HG03175 (cell line): ENCODE measurements around the gene DNAH11.
"Not testable (repeated sequence)": the region's sequence is repeated elsewhere in the genome, so short reads cannot be mapped to it uniquely, and the experiment has no call there.

ENCODE experiments used
- ATAC-seq: cut with Tn5 transposase; IDR thresholded peaks from one replicate; pipeline ENCODE4 v1.9.1; 2021; ENCODE audit warnings: mild to moderate bottlenecking, moderate library complexity; ENCODE audit not compliant: unreplicated experiment

DNAH11 gene

DNA sequence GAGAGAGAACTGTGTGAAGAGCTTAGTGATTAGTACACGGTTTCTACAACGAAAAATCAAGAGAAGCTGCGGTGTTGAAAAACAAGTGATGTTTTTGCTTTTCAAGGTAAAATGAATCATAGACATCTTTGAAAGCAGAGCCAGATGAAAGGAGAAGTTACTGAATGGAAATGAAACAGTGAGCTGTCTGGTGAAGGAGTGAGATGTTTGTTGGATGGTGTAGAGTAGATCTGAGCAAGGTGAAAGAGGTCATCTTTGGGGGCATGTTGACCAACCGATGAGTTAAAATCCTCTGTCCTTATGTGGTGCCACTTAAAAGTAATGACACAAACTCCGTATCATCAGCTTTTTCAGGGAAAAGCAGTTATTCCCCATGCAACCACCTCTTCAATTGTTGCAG is 225.4 kb downstream of the DNAH11 start:
- ATAC-seq = no peak

DNA sequence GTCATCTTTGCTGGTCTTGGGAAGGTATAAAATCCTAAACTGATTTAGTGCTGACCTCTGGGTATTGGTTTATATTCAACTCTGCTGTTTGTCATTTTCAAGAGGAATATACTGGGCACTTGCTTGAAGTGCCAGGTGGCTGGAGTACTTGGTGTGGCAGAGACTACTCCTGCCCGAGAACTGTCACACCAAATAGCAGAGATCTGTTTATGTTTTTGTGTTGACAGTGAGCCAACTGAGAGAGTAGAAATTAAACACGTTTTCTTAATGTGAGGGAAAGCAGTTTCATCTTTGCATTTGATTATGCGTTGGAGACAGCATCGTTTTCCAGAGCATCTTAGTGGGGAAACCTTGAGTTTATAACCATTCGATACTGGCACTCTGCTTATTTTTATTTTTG is 228.4 kb downstream of the DNAH11 start:
- no peak for ATAC-seq

DNA sequence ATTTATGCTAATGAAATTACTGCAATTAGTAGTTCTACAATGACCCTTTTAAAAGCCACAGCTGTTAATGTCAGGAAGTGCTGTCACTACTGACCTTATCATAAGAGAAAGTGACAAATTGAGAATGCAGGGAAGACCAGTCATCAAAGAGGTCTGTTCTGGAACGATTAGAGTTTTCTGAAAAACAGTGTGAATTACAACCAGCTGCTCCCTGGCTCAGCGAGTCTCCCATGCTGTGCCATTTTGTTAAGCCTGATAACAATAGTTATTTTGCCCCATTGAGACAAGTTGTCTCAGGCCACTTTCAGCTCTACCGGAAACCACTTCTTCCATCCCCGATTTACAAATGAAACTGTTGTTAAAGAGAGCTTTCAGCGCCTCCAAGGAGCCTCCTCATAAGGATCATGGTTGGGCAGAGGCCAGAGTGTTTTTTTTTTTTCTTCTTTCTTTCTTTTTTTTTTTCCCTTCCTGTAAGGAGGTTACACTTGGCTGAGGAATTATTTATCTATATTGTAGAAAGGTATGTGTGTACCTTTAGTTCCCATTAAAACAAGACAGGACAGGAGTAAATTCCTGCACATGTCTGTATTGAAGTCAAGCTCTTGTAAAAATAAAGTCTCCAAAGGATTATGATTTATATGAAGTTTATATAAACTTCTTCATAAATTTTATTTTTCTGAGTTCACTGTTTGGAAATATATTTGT is 229.2 kb downstream of the DNAH11 start:
- no peak for ATAC-seq

DNA sequence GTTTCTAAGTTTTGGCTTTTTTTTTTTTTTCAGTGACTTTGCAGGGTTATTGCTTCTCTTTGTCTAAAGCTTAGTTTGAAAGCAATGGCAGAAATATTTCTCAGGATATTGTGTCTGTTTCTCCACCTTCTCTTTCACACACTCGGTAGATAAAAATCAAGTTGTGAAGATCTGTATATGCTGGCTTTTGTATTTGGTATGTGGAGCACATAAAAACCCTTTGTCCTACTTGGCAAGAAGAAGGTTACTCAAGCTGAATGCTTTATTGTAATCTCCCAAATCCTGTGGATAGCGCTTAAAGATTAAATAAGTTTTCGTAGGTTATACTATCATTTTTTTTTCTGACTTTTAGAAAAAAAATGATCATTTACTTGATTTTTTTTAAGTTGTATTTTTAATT is 230.5 kb downstream of the DNAH11 start:
- no peak for ATAC-seq

DNA sequence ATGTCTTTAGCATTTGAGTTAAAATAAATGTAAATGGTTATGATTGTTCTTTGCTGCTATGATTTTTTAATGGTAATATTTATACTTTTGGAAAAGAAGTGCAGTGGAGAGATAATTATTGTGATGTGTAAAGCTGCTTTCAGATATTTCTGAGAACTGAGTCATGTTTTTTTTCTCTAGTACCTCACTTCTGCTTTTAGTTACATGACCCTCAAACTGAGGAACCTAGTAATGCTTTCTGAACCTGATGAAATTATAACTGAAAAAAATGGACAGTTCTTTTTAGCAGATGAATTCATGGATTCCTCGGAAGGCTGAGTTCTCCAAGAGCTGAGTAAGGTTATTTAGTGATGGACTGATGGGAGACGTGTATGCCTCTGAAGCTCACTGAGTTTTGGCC is 235.1 kb downstream of the DNAH11 start:
- no peak for ATAC-seq

DNA sequence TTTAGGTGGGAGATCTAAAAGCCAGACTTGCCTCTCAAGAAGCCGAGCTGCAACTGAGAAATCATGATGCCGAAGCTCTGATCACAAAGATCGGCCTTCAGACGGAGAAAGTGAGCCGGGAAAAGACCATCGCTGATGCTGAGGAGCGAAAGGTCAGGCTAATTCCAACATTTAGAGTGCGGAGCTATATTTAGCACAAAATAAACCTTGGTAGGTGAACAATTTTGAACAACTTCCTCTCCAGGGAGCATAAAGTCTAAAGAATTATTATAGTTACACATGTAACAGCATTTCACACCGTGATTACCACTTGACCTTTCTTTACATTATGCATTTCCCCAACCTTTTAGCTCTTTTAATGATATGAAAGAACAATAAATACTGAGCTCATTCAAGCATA is 236.1 kb downstream of the DNAH11 start:
- ATAC-seq = no peak

DNA sequence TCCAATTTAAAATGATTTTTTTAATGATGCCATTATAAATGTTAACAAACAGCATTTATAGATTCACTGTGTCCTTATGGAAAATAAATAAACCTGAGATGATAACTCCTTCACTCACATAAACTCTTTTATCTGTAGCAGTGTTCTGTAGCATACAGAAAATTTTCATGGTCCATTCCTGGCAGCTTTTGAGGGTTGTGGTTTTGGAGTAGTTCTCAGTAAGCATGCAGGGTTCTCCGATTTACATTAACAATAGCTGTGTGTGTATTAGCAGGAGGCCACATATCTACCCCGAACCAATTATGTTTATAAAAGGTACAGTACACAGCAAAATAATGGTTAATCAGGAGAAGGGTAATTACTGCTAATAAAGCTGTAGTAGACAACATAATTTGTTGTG is 240.2 kb downstream of the DNAH11 start:
- ATAC-seq = no peak

DNA sequence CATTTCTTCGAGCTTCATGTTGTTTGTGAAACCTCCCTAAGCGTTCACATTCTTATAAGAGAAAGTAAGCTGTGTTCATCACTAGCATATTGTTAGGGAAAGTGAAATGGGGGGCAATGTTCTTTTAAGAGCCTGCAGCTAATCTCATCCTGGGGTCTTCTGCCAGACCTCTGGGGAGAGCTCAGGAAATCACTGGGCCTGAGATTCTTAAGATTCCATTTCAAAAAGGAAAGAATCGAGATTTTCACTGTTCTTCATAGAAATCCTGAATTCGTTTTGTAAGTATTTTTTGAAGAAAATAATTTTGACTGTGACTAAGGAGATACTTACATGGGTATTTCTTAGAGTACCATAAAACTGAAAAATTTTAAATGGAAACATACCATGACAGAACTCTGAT is 242.2 kb downstream of the DNAH11 start:
- no peak for ATAC-seq

DNA sequence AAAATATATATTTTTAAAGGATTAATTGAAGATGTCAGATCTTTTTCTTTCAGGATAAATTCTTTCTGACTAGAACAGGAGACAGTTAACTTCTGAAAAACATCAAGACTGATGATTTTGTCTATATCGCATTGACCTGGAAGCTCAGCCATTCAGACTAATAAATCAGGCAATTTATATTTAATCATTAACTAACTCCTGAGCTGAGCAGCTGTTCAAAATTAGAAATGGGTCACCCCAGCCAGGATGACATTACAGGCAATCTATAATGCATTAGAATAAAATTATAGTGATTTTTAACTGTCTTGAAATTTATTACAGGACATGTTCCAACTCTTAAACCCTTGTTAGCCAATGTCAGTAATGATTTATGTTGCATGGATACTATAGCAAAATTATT is 263.0 kb downstream of the DNAH11 start:
- ATAC-seq = no peak

DNA sequence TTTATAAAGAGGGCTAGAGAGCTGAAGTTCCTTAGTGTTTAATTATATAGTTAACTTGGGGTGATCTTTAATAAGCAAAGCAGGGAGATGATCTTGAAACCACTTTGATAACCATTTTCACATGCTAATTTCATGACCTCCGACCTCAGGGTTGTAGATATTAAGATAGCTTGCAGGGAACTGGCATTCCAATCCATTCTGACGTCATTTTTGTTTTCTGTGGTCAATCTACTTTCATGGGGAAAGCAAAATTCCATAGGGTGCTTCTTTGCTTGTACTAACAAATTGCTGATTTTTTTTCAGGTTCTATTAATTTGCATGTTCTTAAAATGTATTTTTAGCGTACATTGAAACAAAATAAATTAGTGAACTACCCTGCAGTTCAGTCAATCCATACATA is 263.5 kb downstream of the DNAH11 start:
- no peak for ATAC-seq

DNA sequence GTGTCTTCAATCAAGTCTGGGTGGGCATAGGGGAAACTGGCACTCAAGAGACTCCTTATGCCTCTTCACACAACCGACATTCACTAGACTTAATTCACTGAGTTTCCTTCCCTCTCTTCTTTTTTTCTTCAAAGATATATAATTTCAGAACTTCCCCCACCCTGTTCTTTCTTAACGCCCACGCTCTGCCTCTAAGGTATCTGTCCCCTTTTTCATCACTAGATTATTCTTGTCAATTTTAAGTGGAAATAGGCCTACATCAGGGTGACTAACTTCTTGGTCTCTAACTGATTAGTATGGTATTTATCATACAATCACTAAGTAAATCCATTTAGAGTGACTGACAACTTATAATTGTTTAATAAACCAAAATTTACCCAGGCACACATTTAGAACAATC is 276.2 kb downstream of the DNAH11 start:
- ATAC-seq = no peak

DNA sequence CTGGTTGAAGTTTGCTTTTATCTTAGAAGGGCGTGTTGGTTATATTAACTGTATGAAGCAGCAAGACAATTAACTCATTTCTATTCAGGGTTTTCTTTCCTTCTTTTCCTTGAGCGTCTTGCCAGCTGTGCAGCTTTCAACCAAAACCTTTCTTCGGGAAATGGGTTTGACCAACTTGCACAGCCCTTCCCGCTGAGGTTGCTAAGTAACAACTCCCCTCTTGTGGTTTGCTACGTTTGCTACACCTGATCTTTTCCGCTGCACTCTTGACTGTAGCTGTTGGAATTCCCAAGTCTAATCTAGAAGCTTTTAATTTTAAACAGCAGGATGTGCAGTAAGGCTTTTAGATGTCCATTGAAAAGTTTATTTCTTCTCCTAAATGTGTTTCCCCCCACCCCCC is 286.0 kb downstream of the DNAH11 start:
- no peak for ATAC-seq

DNA sequence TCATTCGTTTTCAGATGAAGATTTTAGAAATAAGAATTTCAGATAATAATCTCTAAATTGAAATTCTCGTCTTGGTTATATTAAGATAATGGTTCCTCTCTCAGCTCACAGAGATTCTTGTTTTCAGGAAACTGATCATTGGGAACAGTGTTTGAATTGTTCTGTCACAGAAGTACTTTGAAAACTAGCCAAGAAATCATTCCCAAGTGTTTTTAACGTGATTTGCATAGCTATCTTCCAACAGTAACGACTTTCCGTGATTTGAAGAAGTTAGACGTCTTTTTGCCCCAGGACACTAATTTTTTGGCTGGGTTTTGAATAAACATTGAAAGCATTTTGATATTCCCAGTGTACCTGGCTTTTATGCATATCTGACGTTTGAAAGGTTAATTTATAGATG is 286.9 kb downstream of the DNAH11 start:
- no peak for ATAC-seq

DNA sequence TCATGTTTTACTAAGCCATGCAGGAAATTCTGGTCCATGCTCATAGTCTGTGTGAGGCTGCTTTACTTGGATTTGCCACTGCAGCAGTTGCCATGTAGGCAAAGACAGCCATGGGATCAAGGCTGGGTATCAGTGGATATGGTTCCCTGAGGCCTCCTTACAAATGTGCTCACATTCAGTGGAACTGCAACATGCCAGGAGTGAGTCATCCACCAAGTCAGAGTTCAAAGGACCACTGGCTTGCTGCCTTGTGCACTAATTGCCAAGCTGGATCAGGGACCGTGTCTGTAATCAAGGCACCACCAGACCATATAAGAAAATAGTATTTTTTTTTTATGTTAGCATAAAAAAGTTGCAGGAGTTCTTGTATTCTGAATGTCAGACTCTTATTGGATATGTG is 301.9 kb downstream of the DNAH11 start:
- ATAC-seq = no peak

DNA sequence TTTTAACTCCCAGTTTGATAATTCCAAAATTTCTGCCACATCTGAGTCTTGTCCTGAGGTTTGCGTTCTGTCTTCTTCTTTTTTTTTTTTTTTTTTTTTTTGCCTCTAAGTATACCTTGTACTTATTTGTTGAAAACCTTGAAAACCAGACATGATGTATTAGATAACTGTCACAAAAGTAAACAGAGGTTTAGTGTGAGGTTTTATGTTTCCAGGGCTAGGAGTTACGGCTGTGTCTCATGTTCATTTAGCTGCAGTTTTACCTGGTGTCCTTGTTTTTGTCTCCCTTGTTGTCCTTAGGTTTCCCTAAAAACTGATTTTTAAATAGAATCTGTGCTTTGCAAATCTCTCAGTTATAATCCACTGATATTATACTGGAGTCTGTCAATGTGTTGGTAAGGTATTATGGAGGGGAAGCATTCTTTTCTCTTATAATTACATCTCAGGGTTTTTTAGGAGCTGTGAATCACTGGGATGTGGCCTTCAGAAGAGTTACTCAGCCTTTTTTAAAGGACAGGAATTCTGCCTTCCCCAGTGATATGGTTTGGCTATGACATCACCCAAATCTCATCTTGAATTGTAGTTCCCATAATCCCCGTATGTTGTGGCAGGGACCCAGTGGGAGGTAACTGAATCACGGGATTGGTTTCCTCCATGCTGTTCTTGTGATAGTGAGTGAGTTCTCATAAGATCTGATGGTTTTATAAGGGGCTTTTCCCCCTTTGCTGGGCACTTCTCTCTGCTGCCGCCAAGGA is 307.9 kb downstream of the DNAH11 start:
- no peak for ATAC-seq

DNA sequence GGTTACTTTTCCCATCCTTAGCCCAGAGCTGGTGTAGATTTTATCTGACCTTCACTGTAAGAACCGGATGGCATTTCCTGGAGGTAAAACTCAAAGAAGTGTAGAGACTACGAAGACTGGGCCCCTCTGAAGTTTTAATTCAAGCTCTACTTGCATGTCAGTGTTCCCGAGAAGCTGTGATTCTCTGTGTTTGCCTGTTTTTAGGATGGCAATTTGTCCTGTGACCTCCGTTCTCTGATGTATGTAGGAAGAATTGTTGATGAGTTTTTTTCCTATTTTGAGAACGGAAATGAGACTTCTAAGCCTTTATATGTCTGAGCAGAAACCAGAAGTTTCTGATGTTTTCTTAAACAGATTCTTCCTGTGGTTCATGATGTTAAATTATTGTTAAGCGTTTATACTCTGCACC is 308.7 kb downstream of the DNAH11 start:
- no peak for ATAC-seq

DNA sequence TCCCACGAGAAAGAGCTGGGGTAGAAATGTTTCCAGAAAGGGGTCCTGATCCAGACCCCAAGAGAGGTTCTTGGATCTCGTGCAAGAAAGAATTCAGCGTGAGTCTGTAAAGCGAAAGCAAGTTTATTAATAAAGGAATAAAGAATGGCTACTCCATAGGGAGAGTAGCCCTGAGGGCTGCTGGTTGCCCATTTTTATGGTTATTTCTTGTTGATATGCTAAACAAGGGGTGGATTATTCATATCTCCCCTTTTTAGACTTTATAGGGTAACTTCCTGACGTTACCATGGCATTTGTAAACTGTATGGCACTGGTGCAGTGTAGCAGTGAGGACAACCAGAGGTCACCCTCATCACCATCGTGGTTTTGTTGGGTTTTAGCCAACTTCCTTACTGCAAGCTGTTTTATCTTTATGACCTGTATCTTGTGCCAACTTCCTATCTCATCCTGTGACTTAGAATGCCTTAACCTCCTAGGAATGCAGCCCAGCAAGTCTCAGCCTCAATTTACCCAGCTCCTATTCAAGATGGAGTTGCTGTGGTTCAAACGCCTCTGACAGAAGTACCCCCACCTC is 322.9 kb downstream of the DNAH11 start:
- ATAC-seq = not testable (repeated sequence)

DNA sequence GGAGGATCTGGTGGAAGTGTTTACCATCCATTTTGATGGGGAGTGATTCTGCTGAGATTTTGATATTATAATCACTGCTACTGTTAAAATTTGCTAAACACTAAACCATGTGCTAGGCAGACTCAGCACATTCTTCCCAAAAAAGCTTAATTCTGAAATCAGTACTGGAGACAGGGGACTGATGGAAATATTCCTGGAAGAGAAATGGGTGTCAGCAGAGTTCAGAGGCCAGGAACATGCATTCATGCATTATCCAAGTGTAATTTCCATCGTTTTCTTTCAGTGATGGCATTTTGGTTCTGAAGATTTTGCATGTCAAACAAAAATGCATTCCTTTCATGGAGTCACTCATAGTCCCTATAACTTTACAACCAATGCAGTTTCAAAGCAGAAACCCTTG is 323.9 kb downstream of the DNAH11 start:
- no peak for ATAC-seq

DNA sequence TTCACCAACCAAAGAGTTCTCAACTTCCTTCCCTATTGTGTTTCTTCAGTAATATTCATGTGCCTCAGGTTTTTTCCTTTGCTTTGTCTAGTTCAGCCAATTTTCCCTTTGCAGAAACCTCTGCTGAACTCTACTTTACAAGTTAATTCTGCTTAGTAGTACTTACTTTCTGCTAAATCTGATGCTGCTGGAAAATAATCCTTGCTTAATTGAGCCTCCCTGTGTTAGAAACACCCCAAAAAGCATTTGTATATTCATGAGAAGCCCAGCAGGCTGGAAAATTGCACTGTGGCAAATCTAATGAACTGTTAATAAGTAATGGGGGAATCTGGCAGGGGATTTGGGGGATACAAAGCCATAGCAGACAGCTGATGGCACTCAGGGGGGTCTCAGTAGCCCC is 324.4 kb downstream of the DNAH11 start:
- no peak for ATAC-seq

DNA sequence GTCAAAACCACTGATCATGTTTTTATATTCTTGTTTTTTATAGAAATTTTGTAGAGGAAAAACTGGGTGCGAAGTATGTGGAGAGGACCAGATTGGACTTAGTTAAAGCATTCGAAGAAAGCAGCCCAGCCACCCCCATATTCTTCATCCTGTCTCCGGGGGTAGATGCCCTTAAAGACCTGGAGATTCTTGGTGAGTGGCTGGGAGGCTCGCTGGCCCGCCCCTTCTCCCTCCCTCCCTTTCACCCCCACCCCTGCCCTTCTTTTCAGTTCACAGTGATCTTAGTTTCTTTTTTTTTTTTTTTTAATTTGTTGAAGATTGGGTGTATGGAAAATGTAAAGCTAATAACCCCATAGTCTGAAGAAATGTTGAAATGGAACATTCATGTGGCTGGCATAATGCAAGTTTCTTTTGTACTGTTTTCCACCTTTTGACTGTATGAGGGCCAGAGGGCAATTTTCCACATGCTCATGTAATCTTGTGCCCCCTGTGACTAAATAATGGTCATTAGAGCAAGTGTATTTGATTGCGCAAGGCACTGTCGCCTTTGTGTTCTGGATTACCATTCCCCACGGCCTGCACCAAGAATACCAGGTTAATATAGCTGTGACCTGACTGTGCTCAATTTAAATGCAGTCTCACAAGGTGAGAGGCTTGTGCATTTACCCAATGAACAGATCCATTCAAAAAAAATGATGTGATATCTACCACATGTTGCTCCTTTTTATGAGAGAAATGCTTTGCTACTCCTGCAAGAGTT is 325.2 kb downstream of the DNAH11 start:
- no peak for ATAC-seq

DNA sequence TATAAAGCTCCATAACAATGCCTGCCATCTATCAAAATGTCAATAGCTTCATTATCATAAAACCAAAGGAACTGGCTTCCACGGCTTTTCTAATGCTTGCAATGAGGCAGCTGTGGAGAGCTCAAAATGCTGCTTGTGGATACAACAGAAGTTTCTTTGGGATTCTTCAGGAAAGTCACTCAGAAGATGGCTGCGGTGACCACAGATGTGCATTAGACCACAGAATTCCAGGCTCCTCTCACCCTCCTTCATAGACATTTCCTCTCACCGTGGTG is 325.7 kb downstream of the DNAH11 start:
- no peak for ATAC-seq
